ENCODE results near the gene CBLB.
"Not testable (repeated sequence)": the region's sequence is repeated elsewhere in the genome, so short reads cannot be mapped to it uniquely, and the experiment has no call there.

Gene CBLB

DNA sequence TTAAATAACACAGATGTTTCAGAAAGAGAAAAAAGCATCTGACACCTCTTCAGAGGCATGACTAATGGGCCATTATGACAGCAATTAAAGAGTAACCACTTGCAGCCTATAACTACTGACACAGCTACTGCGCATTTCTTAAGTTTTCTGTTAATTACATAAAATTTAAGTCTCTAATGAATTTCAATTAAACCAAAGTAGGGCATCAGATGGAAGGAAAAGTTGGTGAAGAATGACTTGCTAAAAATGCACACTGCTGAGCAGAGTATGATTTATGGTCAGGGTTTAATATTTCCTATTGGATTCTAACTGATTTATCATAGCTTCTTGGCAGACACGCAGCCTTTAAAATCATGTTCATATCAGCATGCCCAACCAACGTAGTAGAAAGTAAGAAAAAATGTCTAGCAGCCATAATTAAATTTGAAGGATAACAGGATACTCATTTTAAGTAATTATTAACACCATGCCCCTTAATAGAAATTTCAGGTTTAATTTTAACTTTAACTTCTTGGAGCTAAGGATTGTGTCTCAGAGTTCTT, 140.0 kb downstream of the CBLB start:
- CTCF ChIA-PET = no interaction called here

DNA sequence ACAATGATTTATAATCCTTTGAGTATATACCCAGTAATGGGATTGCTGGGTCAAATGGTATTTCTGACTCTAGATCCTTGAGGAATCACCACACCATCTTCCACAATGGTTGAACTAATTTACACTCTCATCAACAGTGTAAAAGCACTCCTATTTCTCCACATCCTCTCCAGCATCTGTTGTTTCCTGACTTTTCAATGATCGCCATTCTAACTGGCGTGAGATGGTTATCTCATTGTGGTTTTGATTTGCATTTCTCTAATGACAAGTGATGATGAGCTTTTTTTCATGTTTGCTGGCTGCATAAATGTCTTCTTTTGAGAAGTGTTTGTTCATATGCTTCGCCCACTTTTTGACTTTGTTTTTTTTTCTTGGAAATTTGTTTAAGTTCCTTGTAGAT, 141.8 kb downstream of the CBLB start:
- H3K36me3 ChIP-seq (ENCODE audit: control insufficient read depth in 2 of 2, insufficient read depth in 1 of 2, low read length in 2 of 2); H3K9me3 ChIP-seq (ENCODE audit: control insufficient read depth, insufficient read depth, low read depth, low read length); H3K27ac ChIP-seq (ENCODE audit: extremely low read depth, low read depth, low read length); POLR2A ChIA-PET; H3K4me1 ChIP-seq (ENCODE audit: control insufficient read depth, insufficient read depth, low read length); H3K4me3 ChIP-seq (ENCODE audit: low read depth, low read length); CTCF ChIA-PET: not testable (repeated sequence)

More for the DNA sequence above, 140.0 kb downstream of the CBLB start:
- no peaks in the 10 kb centered on the region for H3K9me3 ChIP-seq (ENCODE audit: control insufficient read depth, insufficient read depth, low read depth, low read length)
- TF ChIP-seq MZF1 (tag by site-specific recombination; IDR thresholded peaks at IDR 0.05; ENCODE audit: borderline replicate concordance) = no peak
- TF ChIP-seq, protein P1, sequence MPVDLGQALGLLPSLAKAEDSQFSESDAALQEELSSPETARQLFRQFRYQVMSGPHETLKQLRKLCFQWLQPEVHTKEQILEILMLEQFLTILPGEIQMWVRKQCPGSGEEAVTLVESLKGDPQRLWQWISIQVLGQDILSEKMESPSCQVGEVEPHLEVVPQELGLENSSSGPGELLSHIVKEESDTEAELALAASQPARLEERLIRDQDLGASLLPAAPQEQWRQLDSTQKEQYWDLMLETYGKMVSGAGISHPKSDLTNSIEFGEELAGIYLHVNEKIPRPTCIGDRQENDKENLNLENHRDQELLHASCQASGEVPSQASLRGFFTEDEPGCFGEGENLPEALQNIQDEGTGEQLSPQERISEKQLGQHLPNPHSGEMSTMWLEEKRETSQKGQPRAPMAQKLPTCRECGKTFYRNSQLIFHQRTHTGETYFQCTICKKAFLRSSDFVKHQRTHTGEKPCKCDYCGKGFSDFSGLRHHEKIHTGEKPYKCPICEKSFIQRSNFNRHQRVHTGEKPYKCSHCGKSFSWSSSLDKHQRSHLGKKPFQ (tag by site-specific recombination; IDR thresholded peaks at IDR 0.05) = no peak
- no peak for TF ChIP-seq ZNF707 (tag by site-specific recombination; IDR thresholded peaks at IDR 0.05)
- TF ChIP-seq ZNF324 (tag by site-specific recombination; IDR thresholded peaks at IDR 0.05) = no peak
- TF ChIP-seq SP3 (tag by site-specific recombination; IDR thresholded peaks at IDR 0.05) = no peak
- TF ChIP-seq ZBTB20 (tag by site-specific recombination; IDR thresholded peaks at IDR 0.05) = no peak
- TF ChIP-seq, protein P2, sequence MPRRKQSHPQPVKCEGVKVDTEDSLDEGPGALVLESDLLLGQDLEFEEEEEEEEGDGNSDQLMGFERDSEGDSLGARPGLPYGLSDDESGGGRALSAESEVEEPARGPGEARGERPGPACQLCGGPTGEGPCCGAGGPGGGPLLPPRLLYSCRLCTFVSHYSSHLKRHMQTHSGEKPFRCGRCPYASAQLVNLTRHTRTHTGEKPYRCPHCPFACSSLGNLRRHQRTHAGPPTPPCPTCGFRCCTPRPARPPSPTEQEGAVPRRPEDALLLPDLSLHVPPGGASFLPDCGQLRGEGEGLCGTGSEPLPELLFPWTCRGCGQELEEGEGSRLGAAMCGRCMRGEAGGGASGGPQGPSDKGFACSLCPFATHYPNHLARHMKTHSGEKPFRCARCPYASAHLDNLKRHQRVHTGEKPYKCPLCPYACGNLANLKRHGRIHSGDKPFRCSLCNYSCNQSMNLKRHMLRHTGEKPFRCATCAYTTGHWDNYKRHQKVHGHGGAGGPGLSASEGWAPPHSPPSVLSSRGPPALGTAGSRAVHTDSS (tag by site-specific recombination; IDR thresholded peaks at IDR 0.05) = no peak
- H3K27ac ChIP-seq (ENCODE audit: extremely low read depth, low read depth, low read length) = no peak overlapping the region
- H3K4me3 ChIP-seq (ENCODE audit: low read depth, low read length) = no peak overlapping the region
- no peaks in the 10 kb centered on the region for H3K4me1 ChIP-seq (ENCODE audit: control insufficient read depth, insufficient read depth, low read length)
- POLR2A ChIA-PET = no interaction called here
- H3K36me3 ChIP-seq (ENCODE audit: control insufficient read depth in 2 of 2, insufficient read depth in 1 of 2, low read length in 2 of 2) = no peaks in the 10 kb centered on the region

- H3K27ac ChIP-seq (ENCODE audit: extremely low read depth, low read depth, low read length) = no peak overlapping the region
- TF ChIP-seq, protein P3, sequence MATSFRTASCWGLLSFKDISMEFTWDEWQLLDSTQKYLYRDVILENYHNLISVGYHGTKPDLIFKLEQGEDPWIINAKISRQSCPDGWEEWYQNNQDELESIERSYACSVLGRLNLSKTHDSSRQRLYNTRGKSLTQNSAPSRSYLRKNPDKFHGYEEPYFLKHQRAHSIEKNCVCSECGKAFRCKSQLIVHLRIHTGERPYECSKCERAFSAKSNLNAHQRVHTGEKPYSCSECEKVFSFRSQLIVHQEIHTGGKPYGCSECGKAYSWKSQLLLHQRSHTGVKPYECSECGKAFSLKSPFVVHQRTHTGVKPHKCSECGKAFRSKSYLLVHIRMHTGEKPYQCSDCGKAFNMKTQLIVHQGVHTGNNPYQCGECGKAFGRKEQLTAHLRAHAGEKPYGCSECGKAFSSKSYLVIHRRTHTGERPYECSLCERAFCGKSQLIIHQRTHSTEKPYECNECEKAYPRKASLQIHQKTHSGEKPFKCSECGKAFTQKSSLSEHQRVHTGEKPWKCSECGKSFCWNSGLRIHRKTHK (tag by site-specific recombination; IDR thresholded peaks at IDR 0.05) = no peak
- TF ChIP-seq, protein P4, sequence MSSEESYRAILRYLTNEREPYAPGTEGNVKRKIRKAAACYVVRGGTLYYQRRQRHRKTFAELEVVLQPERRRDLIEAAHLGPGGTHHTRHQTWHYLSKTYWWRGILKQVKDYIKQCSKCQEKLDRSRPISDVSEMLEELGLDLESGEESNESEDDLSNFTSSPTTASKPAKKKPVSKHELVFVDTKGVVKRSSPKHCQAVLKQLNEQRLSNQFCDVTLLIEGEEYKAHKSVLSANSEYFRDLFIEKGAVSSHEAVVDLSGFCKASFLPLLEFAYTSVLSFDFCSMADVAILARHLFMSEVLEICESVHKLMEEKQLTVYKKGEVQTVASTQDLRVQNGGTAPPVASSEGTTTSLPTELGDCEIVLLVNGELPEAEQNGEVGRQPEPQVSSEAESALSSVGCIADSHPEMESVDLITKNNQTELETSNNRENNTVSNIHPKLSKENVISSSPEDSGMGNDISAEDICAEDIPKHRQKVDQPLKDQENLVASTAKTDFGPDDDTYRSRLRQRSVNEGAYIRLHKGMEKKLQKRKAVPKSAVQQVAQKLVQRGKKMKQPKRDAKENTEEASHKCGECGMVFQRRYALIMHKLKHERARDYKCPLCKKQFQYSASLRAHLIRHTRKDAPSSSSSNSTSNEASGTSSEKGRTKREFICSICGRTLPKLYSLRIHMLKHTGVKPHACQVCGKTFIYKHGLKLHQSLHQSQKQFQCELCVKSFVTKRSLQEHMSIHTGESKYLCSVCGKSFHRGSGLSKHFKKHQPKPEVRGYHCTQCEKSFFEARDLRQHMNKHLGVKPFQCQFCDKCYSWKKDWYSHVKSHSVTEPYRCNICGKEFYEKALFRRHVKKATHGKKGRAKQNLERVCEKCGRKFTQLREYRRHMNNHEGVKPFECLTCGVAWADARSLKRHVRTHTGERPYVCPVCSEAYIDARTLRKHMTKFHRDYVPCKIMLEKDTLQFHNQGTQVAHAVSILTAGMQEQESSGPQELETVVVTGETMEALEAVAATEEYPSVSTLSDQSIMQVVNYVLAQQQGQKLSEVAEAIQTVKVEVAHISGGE (tag by site-specific recombination; conservative IDR thresholded peaks at IDR 0.05; ENCODE audit: low read depth) = no peak
- no peak overlapping the region for H3K4me3 ChIP-seq (ENCODE audit: low read depth, low read length)
- ChIA-PET POLR2A (no interaction called here), CTCF (no interaction called here)
- no peaks in the 10 kb centered on the region for H3K9me3 ChIP-seq (ENCODE audit: control insufficient read depth, insufficient read depth, low read depth, low read length)
- H3K36me3 ChIP-seq (ENCODE audit: control insufficient read depth in 2 of 2, insufficient read depth in 1 of 2, low read length in 2 of 2) = peaks cover 0 to 15% of the 10 kb centered on the region in 2 experiments; a peak in 1 of 3 replicates
- H3K4me1 ChIP-seq (ENCODE audit: control insufficient read depth, insufficient read depth, low read length) = no peaks in the 10 kb centered on the region
Observed at GRCh38 chr3:105722943-105723556, 145.8 kb downstream of the CBLB start.

Data from HEK293 (cell line).